ENCODE results near the gene CCL4.
"Not testable (repeated sequence)": the region's sequence is repeated elsewhere in the genome, so short reads cannot be mapped to it uniquely, and the experiment has no call there.

The CCL4 gene

GRCh38 chr17:36118477-36119353 lies 15.1 kb downstream of the CCL4 start:
- no peak for TF ChIP-seq CTCF (IDR thresholded peaks at IDR 0.05; ENCODE audit: insufficient read depth, missing control alignments)
- no peak for DNase-seq (ENCODE audit: insufficient read length, low spot score)
- no peak for FAIRE-seq

GRCh38 chr17:36120221-36120620 lies 16.6 kb downstream of the CCL4 start:
- FAIRE-seq (no peak), DNase-seq (ENCODE audit: insufficient read length, low spot score) (no peak)
- no peak for TF ChIP-seq CTCF (IDR thresholded peaks at IDR 0.05; ENCODE audit: insufficient read depth, missing control alignments)

- DNase-seq (ENCODE audit: insufficient read length, low spot score); FAIRE-seq: not testable (repeated sequence)
Measured at GRCh38 chr17:36121099-36121498, 17.5 kb downstream of the CCL4 start.

GRCh38 chr17:36123431-36123830 lies 19.8 kb downstream of the CCL4 start:
- FAIRE-seq = no peak
- TF ChIP-seq CTCF (IDR thresholded peaks at IDR 0.05; ENCODE audit: insufficient read depth, missing control alignments) = no peak
- no peak for DNase-seq (ENCODE audit: insufficient read length, low spot score)

- TF ChIP-seq CTCF (IDR thresholded peaks at IDR 0.05; ENCODE audit: insufficient read depth, missing control alignments) = no peak
- FAIRE-seq (no peak), DNase-seq (ENCODE audit: insufficient read length, low spot score) (no peak)
Measured at GRCh38 chr17:36124879-36125824, 21.5 kb downstream of the CCL4 start.

GRCh38 chr17:36127199-36127893 lies 23.7 kb downstream of the CCL4 start:
- no peak for TF ChIP-seq CTCF (IDR thresholded peaks at IDR 0.05; ENCODE audit: insufficient read depth, missing control alignments)
- FAIRE-seq (no peak), DNase-seq (ENCODE audit: insufficient read length, low spot score) (no peak)

- FAIRE-seq (no peak), DNase-seq (ENCODE audit: insufficient read length, low spot score) (no peak)
Measured at GRCh38 chr17:36127911-36128310, 24.3 kb downstream of the CCL4 start.

More at GRCh38 chr17:36127911-36128310, 24.3 kb downstream of the CCL4 start:
- TF ChIP-seq CTCF (IDR thresholded peaks at IDR 0.05; ENCODE audit: insufficient read depth, missing control alignments) = no peak
